Endometrium (tissue), 2 donors: ENCODE results near the gene HMG20A.

Experiments
- FAIRE-seq: peaks from 2 replicates; lab custom pipeline; 2012; peaks lifted over from hg19 to GRCh38; lab: Jason Lieb, UNC
- donor health status: control.
- donor health status: control.

HMG20A gene

GRCh38 chr15:77521206-77521605, 100.5 kb downstream of the HMG20A start:
- no peak for FAIRE-seq

- no peak for FAIRE-seq
Observed at GRCh38 chr15:77525400-77525811, 104.7 kb downstream of the HMG20A start.

GRCh38 chr15:77525907-77526594, 105.4 kb downstream of the HMG20A start:
- no peak for FAIRE-seq

GRCh38 chr15:77526595-77527163, 106.0 kb downstream of the HMG20A start:
- no peak for FAIRE-seq

GRCh38 chr15:77527164-77527778, 106.6 kb downstream of the HMG20A start:
- FAIRE-seq: no peak

- no peak for FAIRE-seq
Observed at GRCh38 chr15:77527831-77528231, 107.1 kb downstream of the HMG20A start.

GRCh38 chr15:77528290-77528967, 107.7 kb downstream of the HMG20A start:
- FAIRE-seq: no peak

- FAIRE-seq: no peak
Observed at GRCh38 chr15:77528968-77529319, 108.3 kb downstream of the HMG20A start.

- FAIRE-seq: no peak
Observed at GRCh38 chr15:77529394-77530159, 108.9 kb downstream of the HMG20A start.

- FAIRE-seq: no peak
Observed at GRCh38 chr15:77530576-77530975, 109.9 kb downstream of the HMG20A start.

GRCh38 chr15:77531191-77532000, 110.7 kb downstream of the HMG20A start:
- no peak for FAIRE-seq

GRCh38 chr15:77532067-77532710, 111.5 kb downstream of the HMG20A start:
- no peak for FAIRE-seq

- FAIRE-seq: no peak
Observed at GRCh38 chr15:77532846-77533245, 112.2 kb downstream of the HMG20A start.

- no peak for FAIRE-seq
Observed at GRCh38 chr15:77533578-77534430, 113.1 kb downstream of the HMG20A start.
